ENCODE data around the gene HNRNPL. TPM values are rescaled to one million over a fixed set of nuclear protein-coding genes. Genes with fewer than 3 reads are reported as not detected.

Gene HNRNPL
- total and polyA plus RNA-seq, 2 donors (not counting 1 experiment from before 2014, with no cell fraction given), result 292 to 418 TPM

- no peak overlapping the region for H3K4me3 ChIP-seq (ENCODE audit: control extremely low read depth in 1 of 5, extremely low read depth in 1 of 5, insufficient read depth in 1 of 5, low read depth in 2 of 5, low read length in 4 of 5)
- TF ChIP-seq CTCF (IDR thresholded peaks at IDR 0.05) (no peak), EZH2 (IDR thresholded peaks at IDR 0.05; ENCODE audit: borderline replicate concordance, insufficient read depth, low read depth, low read length, poor library complexity, severe bottlenecking) (no peak)
- H3K4me3 Mint-ChIP-seq, result no peak overlapping the region
- H3K27ac Mint-ChIP-seq, result peak overlapping the region; percentile 3
- H3K27ac ChIP-seq (ENCODE audit: low read length in 2 of 2), result no peak overlapping the region
- no peaks in the 10 kb centered on the region for H3K27me3 Mint-ChIP-seq
- DNase-seq (no peak), ATAC-seq (ENCODE audit: low read depth) (no peak)
- ChIA-PET CTCF (interaction anchor here (2.1 kb wide), 1 partner anchor 34 kb away, joined by 7 read pairs; no protein-coding TSS in a partner anchor), POLR2A (interaction anchor here (1.4 kb wide), 1 partner anchor 13 kb away, joined by 4 read pairs; no protein-coding TSS in a partner anchor)
- no peaks in the 10 kb centered on the region for H3K9me3 ChIP-seq (ENCODE audit: control extremely low read depth in 1 of 3, control insufficient read depth in 2 of 3, insufficient read depth in 1 of 3, low read length in 2 of 3)
- H3K4me2 ChIP-seq (replicated peaks; ENCODE audit: low read depth, low read length, poor library complexity, severe bottlenecking), result no peak overlapping the region
- H3K36me3 ChIP-seq (replicated peaks in 1 of 2; ENCODE audit: control extremely low read depth in 1 of 2, control insufficient read depth in 1 of 2, extremely low read depth in 1 of 2, insufficient read depth in 2 of 2, low read length in 1 of 2), result peaks cover 9 to 56% of the 10 kb centered on the region in 2 experiments
- WGBS (ENCODE audit: insufficient coverage), result 97% methylated on average over 7 of the region's 8 CpGs
- H2AFZ ChIP-seq (ENCODE audit: insufficient read depth, low read depth, low read length, poor library complexity, severe bottlenecking), result no peak overlapping the region
- no peaks in the 10 kb centered on the region for H3K27me3 ChIP-seq (replicated peaks in 1 of 4; ENCODE audit: control extremely low read depth in 1 of 4, control insufficient read depth in 3 of 4, insufficient read depth in 4 of 4, low read length in 3 of 4)
- H3K4me1 Mint-ChIP-seq, result peaks cover 16% of the 10 kb centered on the region
- H3K9ac ChIP-seq (ENCODE audit: low read length), result no peak overlapping the region
- H4K20me1 ChIP-seq (ENCODE audit: control insufficient read depth, insufficient read depth, low read length, poor library complexity, severe bottlenecking), result peaks cover 49% of the 10 kb centered on the region
- intact Hi-C loops (cut with micrococcal nuclease), result no loop called here
- H3K4me1 ChIP-seq (ENCODE audit: control insufficient read depth in 2 of 2, insufficient read depth in 2 of 2, low read length in 2 of 2), result peaks cover 10 to 11% of the 10 kb centered on the region in 2 donors
- H3K9me3 Mint-ChIP-seq (ENCODE audit: insufficient read depth), result no peaks in the 10 kb centered on the region
- H3K79me2 ChIP-seq (ENCODE audit: control insufficient read depth, insufficient read depth, low read length), result peaks cover 38% of the 10 kb centered on the region
Observed at GRCh38 chr19:38836159-38836982, 13.4 kb downstream of the HNRNPL start.

GRCh38 chr19:38834590-38834989 lies 15.2 kb downstream of the HNRNPL start:
- Mint-ChIP-seq H3K9me3 (ENCODE audit: insufficient read depth) (no peaks in the 10 kb centered on the region), H3K27me3 (no peaks in the 10 kb centered on the region), H3K27ac (peak overlapping the region; percentile 26), H3K4me3 (no peak overlapping the region), H3K4me1 (peaks cover 23% of the 10 kb centered on the region)
- DNase-seq, result no peak
- Histone ChIP-seq H3K9ac (ENCODE audit: low read length) (no peak overlapping the region), H3K4me1 (ENCODE audit: control insufficient read depth in 2 of 2, insufficient read depth in 2 of 2, low read length in 2 of 2) (peaks cover 10 to 18% of the 10 kb centered on the region in 2 donors), H4K20me1 (ENCODE audit: control insufficient read depth, insufficient read depth, low read length, poor library complexity, severe bottlenecking) (peaks cover 32% of the 10 kb centered on the region), H3K27ac (ENCODE audit: low read length in 2 of 2) (no peak overlapping the region), H3K4me2 (replicated peaks; ENCODE audit: low read depth, low read length, poor library complexity, severe bottlenecking) (no peak overlapping the region), H2AFZ (ENCODE audit: insufficient read depth, low read depth, low read length, poor library complexity, severe bottlenecking) (no peak overlapping the region), H3K9me3 (ENCODE audit: control extremely low read depth in 1 of 3, control insufficient read depth in 2 of 3, insufficient read depth in 1 of 3, low read length in 2 of 3) (no peaks in the 10 kb centered on the region), H3K79me2 (ENCODE audit: control insufficient read depth, insufficient read depth, low read length) (peaks cover 37% of the 10 kb centered on the region), H3K27me3 (replicated peaks in 1 of 4; ENCODE audit: control extremely low read depth in 1 of 4, control insufficient read depth in 3 of 4, insufficient read depth in 4 of 4, low read length in 3 of 4) (no peaks in the 10 kb centered on the region), H3K36me3 (replicated peaks in 1 of 2; ENCODE audit: control extremely low read depth in 1 of 2, control insufficient read depth in 1 of 2, extremely low read depth in 1 of 2, insufficient read depth in 2 of 2, low read length in 1 of 2) (peaks cover 11 to 44% of the 10 kb centered on the region in 2 experiments), H3K4me3 (ENCODE audit: control extremely low read depth in 1 of 5, extremely low read depth in 1 of 5, insufficient read depth in 1 of 5, low read depth in 2 of 5, low read length in 4 of 5) (no peak overlapping the region)
- TF ChIP-seq EZH2 (IDR thresholded peaks at IDR 0.05; ENCODE audit: borderline replicate concordance, insufficient read depth, low read depth, low read length, poor library complexity, severe bottlenecking) (no peak), CTCF (IDR thresholded peaks at IDR 0.05) (no peak)
- no peak for ATAC-seq (ENCODE audit: low read depth)
- intact Hi-C loops (cut with micrococcal nuclease), result loop anchor here (5.0 kb wide), 1 partner anchor 102 kb away; no protein-coding TSS in a partner anchor
- ChIA-PET CTCF (interaction anchor here (0.5 to 2.8 kb wide), 3 partner anchors 10 to 53 kb away, joined by 3 to 11 read pairs (median 7); no protein-coding TSS in a partner anchor), POLR2A (no interaction called here)
- 92% methylated on average over 6 of the region's 6 CpGs for WGBS (ENCODE audit: insufficient coverage)
